Measurements from ENCODE around the gene CNTNAP5.

- TF ChIP-seq MXI1 (IDR thresholded peaks at IDR 0.05; ENCODE audit: borderline replicate concordance, low read depth, low read length) (no peak), CTCF (conservative IDR thresholded peaks at IDR 0.05; ENCODE audit: low read depth, low read length) (no peak), RFX5 (IDR thresholded peaks at IDR 0.05; ENCODE audit: low read depth, low read length) (no peak), POLR2A (IDR thresholded peaks at IDR 0.05; ENCODE audit: low read depth, low read length) (no peak), RAD21 (IDR thresholded peaks at IDR 0.05; ENCODE audit: low read length) (no peak), SMC3 (IDR thresholded peaks at IDR 0.05; ENCODE audit: low read depth, low read length) (no peak), RCOR1 (IDR thresholded peaks at IDR 0.05; ENCODE audit: insufficient replicate concordance, low read length) (no peak), MAFK (IDR thresholded peaks at IDR 0.05; ENCODE audit: low read depth, low read length) (no peak), CHD1 (IDR thresholded peaks at IDR 0.05; ENCODE audit: low read depth, low read length) (no peak), BHLHE40 (IDR thresholded peaks at IDR 0.05; ENCODE audit: low read depth, low read length) (no peak), CEBPB (IDR thresholded peaks at IDR 0.05; ENCODE audit: low read depth, low read length) (no peak), FOS (IDR thresholded peaks at IDR 0.05; ENCODE audit: low read depth, low read length) (no peak)
Measured at GRCh38 chr2:124165698-124166097, 140.6 kb downstream of the CNTNAP5 start.

Measured in IMR-90 (cell line).